HG02798 (cell line): ENCODE results near the gene TRIM77.
"Not testable (repeated sequence)": the region's sequence is repeated elsewhere in the genome, so short reads cannot be mapped to it uniquely, and the experiment has no call there.

ENCODE experiments used
- ATAC-seq: cut with Tn5 transposase; IDR thresholded peaks from one replicate; pipeline ENCODE4 v1.9.1; 2021; ENCODE audit warnings: mild to moderate bottlenecking; ENCODE audit not compliant: unreplicated experiment, poor library complexity

The TRIM77 gene

GRCh38 chr11:89709999-89710398, at the start of gene TRIM77:
TSS of gene TRIM77 (plus strand) at chr11:89710299. CDS start at chr11:89710299, 0 bp downstream.
- not testable (repeated sequence) for ATAC-seq

- no peak for ATAC-seq
Measured at GRCh38 chr11:89667001-89667400, 43.1 kb upstream of the TRIM77 start.

GRCh38 chr11:89668158-89668557, 41.9 kb upstream of the TRIM77 start:
- not testable (repeated sequence) for ATAC-seq

GRCh38 chr11:89669586-89669985, 40.5 kb upstream of the TRIM77 start:
- not testable (repeated sequence) for ATAC-seq

GRCh38 chr11:89669993-89670669, 40.0 kb upstream of the TRIM77 start:
- not testable (repeated sequence) for ATAC-seq

GRCh38 chr11:89672547-89672946, 37.6 kb upstream of the TRIM77 start:
- not testable (repeated sequence) for ATAC-seq

GRCh38 chr11:89673380-89673779, 36.7 kb upstream of the TRIM77 start:
- not testable (repeated sequence) for ATAC-seq

GRCh38 chr11:89675383-89675782, 34.7 kb upstream of the TRIM77 start:
- not testable (repeated sequence) for ATAC-seq

- ATAC-seq, result not testable (repeated sequence)
Measured at GRCh38 chr11:89675948-89676347, 34.2 kb upstream of the TRIM77 start.

- ATAC-seq, result not testable (repeated sequence)
Measured at GRCh38 chr11:89707080-89707479, 3.0 kb upstream of the TRIM77 start.

- ATAC-seq, result not testable (repeated sequence)
Measured at GRCh38 chr11:89724866-89725498, 14.9 kb downstream of the TRIM77 start.

- not testable (repeated sequence) for ATAC-seq
Measured at GRCh38 chr11:89730215-89730614, 20.1 kb downstream of the TRIM77 start.

GRCh38 chr11:89736566-89736965, 26.5 kb downstream of the TRIM77 start:
- no peak for ATAC-seq

GRCh38 chr11:89737116-89737515, 27.0 kb downstream of the TRIM77 start:
- no peak for ATAC-seq

- ATAC-seq, result not testable (repeated sequence)
Measured at GRCh38 chr11:89741406-89741805, 31.3 kb downstream of the TRIM77 start.

GRCh38 chr11:89744158-89744557, 34.1 kb downstream of the TRIM77 start:
- ATAC-seq, result not testable (repeated sequence)

GRCh38 chr11:89750822-89751221, 40.7 kb downstream of the TRIM77 start:
- not testable (repeated sequence) for ATAC-seq
